HG02571 (cell line): ENCODE measurements around the gene RAPGEF4.
"Not testable (repeated sequence)": the region's sequence is repeated elsewhere in the genome, so short reads cannot be mapped to it uniquely, and the experiment has no call there.

Experiments
- ATAC-seq: cut with Tn5 transposase; IDR thresholded peaks from one replicate; pipeline ENCODE4 v1.9.1; 2021; ENCODE audit warnings: mild to moderate bottlenecking, moderate library complexity; ENCODE audit not compliant: unreplicated experiment

The RAPGEF4 gene

DNA sequence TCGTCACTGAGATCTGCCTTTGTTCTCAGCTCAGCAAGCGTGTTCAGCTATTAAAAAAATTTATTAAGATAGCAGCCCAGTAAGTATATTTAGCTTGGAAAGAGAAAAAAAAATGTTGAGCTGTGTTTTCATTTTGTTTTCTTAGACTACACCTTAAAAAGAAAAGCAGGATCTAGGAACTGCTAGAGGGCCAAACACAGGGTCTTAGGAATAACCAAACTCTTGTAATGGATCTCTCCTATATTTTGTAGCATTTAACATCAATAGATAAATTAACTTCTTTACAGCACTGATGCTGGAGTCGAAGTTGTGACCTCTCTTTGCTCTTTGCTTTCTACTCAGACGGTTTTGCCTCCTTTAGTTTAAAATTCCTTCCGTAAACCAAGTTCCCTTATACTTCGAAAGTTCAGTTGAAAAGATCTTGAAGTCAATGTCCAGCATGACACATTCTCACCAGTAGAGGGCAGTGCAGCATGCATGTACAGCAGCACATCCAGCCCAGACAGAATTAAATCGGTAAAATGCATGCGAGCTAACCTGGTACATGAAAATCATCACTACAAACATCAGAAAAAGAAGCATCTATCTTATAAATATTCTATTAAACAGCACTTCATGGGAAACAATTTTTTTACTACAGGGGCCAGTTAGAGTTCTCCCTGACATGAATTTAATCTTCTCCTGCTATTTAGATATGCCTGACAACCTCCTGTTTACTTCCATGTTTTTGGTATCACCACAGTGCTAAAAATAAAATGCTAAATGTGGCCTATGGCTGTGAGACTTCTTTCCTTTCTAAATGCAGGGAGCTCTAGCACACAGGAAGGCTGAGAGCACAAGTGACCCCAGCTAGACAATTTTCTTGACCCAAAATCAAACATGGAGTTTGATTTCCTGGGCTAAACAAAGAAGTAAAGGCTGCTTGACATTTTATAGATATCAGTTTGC lies 291.8 kb downstream of the RAPGEF4 start:
- no peak for ATAC-seq

GRCh38 chr2:173028141-173028540 lies 292.5 kb downstream of the RAPGEF4 start:
- no peak for ATAC-seq

GRCh38 chr2:173028671-173029070 lies 293.0 kb downstream of the RAPGEF4 start:
- ATAC-seq, result no peak

GRCh38 chr2:173030561-173031490 lies 295.2 kb downstream of the RAPGEF4 start:
- ATAC-seq, result no peak

- ATAC-seq, result no peak
Measured at GRCh38 chr2:173032032-173032431, 296.4 kb downstream of the RAPGEF4 start.

GRCh38 chr2:173033084-173033483 lies 297.4 kb downstream of the RAPGEF4 start:
- ATAC-seq, result no peak

DNA sequence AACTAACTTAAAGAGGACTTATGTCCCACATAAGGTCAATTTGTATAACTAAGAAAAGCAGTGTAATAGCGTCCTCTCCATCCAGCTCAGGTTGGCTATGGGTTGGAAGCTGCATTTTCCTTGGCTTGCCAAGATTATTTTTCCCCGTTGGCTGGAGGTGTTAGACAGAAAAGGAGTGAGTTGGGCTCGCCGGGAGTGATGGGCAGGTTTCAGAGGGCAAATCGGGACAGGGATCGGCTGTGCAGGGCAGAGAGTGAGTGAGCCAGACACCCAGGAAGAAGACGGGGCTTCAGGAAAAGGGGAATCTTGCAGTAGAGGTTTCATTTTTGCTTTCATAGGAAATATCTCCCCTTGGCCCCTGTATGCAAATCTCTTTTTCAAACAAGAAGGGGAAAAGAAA lies 298.5 kb downstream of the RAPGEF4 start:
- ATAC-seq, result no peak

GRCh38 chr2:173037245-173038120 lies 301.8 kb downstream of the RAPGEF4 start:
- no peak for ATAC-seq

- ATAC-seq, result not testable (repeated sequence)
Measured at GRCh38 chr2:173038257-173038656, 302.6 kb downstream of the RAPGEF4 start.

DNA sequence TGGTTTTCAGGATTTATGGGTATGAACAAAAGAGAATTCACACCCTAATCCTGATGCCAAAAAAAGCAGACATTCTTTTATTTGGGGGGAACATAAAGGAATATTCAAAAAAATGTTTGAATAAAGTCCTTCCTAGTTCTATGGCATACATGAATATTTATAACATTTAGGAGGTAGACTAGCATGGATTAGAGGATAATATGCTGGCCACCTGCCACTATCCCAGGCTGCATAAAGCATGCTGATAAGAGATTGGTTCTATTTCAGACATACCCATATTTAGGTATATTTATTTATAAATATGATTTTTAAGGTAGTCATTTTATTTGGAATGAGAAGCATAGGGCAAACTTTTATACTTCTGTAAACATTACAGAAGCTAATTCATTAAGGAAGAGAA lies 305.1 kb downstream of the RAPGEF4 start:
- no peak for ATAC-seq

DNA sequence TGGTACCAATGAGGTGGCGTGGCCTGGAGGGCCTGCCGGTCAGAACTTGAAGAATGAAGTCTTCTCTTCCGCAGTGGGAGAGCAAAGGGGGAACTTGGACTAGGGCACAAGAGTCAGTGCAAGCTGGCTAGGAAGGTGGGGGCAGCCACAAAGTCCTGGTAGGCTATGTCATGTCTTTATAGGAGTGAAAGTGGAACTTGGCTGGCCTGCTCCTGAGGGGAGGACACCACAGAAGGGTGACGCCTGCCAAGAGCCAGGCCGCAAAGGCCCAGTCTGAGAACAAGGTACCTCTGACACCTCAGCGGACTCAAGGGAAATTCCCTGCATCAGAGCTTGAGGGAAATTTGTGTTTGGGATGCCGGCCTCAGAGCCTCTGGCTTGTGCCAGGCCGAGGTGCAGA lies 307.8 kb downstream of the RAPGEF4 start:
- ATAC-seq, result no peak

- ATAC-seq, result no peak
Measured at GRCh38 chr2:173043897-173044519, 308.4 kb downstream of the RAPGEF4 start.

DNA sequence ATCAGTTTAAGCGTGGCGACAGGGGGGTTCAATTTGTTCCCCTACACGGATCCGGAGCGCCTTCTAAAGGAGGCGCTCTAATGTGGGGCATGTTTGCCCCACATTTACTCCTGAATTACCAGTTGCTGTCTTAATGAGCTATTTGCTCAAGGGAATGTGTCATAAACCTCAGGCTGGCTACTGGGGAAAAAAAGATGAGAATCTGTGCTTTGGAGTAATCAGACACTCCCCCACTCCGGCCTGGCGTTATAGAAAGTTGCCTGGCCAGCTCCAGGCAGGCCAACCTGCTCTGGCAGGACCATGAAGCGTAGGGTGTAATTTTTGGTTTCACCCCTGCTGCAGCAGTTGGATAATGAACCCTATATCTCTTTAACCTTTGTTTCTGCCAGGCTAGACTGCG lies 309.0 kb downstream of the RAPGEF4 start:
- no peak for ATAC-seq

- ATAC-seq, result no peak
Measured at GRCh38 chr2:173045181-173045580, 309.5 kb downstream of the RAPGEF4 start.

DNA sequence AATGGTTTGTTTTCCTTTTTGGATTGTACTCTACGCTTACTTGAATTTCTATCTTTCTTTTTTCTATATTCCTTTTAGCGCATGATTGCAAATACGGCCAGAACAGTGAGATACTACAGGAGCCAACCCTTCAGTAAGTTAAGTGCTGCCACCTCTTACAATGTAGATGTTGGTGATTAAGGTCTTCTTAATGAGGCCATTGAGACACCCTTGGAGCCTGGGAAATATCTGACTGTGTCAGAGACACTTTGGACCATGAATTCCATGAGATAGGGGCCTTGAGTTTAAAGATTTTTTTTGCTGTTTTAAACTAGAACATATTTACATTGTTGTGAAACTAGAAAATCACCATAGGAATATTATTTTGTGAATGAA lies 312.9 kb downstream of the RAPGEF4 start:
- no peak for ATAC-seq

DNA sequence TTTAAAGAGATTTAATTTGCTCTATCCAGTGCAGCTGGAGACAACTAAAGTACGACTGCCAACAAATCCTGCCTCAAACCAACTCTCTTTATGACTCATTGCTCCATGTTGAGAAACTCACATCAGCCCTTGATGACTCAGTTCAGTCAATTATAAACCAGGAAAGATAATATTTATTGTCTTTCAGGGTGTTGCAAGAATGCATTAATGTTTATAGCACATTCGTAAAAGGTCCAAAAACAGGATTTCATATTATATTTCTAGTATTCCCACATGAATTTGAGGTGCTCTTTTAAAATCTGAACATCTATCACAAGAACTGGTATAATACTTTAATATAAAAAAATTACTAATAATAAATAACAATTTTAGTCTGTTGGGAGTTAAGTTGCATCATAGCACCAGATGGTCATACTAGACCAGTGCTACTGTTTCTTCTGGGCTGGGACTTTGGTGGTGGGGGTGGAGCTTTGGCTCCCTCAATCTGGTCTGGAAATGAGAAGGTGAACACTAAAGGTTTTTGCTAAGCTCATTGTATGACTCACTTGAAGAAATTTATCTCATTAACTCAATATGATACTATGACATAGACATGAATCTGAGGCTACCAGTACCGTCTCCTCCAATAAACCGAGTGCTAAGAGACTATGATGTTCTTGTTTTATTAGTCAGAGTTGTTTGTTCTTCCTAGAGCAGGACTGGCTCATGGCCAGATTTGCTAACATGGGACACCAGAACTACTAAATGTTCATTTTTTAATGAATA lies 313.4 kb downstream of the RAPGEF4 start:
- peak; percentile 70 for ATAC-seq

DNA sequence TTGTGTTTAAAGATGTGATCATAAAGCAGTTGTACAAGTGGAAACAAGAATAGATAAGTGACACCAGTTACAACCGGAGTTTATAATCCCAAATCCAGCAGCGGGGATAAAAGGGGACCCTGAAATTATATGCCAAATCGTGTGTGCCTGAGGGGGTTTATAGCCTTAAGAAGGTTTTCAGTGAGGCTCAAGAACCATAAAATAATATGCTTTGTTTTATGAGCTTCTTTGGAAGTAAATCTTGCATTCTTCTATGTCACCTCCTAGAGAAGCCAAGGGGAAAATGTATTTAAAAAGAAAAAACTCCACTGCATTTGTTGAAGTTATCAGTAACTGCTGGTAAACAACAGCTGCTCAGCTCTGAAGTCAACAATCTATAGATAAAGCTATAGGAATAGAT lies 314.2 kb downstream of the RAPGEF4 start:
- no peak for ATAC-seq

DNA sequence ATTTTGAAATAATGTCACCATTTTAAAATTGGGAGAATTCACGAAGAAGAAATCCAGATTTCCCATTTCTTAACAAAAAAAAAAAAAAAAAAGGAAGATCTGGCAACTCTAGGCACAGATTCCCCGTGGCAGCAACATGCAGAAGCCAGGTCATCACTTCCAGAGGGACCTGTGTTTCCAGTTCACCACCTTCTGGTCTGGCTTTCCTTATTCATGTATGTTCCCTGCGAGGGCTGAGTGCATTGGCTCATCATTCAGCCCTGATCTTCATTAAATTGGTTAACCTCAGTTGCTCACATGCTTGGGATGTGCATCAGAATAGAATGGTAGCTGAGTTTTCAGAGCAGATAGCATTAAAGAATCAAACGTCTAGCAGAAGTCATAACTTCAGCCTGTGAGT lies 315.0 kb downstream of the RAPGEF4 start:
- no peak for ATAC-seq

- no peak for ATAC-seq
Measured at GRCh38 chr2:173051463-173052215, 316.0 kb downstream of the RAPGEF4 start.
